Endometrial microvascular endothelial cells (primary cell): ENCODE data around the gene CFAP100. TPM values are rescaled to one million over a fixed set of nuclear protein-coding genes. Genes with fewer than 3 reads are reported as not detected.

ENCODE experiments used
- in situ Hi-C: cut with HindIII; loops from 2 replicates; pipeline ENCODE4 v1.10.0; 2017; ENCODE audit warnings: low sequenced_read_pairs, low pct_unique_long_range_greater_than_20kb; ENCODE audit errors: inconsistent ontology term
- total RNA-seq: library from RNA; depleted of rRNA; stranded (reverse); fragments of >200 nt; gene quantifications from one replicate; pipeline ENCODE4 v1.2.3, GENCODE V29; 2015; ENCODE audit errors: inconsistent ontology term

CFAP100 gene
- not detected for total RNA-seq

GRCh38 chr3:126394179-126394976 lies at the start of gene CFAP100:
Gene CFAP100 (plus strand): TSS chr3:126394909. CDS start chr3:126396001, 1,092 bp downstream.
- in situ Hi-C loops = no loop called here

- in situ Hi-C loops = no loop called here
Measured at GRCh38 chr3:126345231-126345630, 49.5 kb upstream of the CFAP100 start.

DNA sequence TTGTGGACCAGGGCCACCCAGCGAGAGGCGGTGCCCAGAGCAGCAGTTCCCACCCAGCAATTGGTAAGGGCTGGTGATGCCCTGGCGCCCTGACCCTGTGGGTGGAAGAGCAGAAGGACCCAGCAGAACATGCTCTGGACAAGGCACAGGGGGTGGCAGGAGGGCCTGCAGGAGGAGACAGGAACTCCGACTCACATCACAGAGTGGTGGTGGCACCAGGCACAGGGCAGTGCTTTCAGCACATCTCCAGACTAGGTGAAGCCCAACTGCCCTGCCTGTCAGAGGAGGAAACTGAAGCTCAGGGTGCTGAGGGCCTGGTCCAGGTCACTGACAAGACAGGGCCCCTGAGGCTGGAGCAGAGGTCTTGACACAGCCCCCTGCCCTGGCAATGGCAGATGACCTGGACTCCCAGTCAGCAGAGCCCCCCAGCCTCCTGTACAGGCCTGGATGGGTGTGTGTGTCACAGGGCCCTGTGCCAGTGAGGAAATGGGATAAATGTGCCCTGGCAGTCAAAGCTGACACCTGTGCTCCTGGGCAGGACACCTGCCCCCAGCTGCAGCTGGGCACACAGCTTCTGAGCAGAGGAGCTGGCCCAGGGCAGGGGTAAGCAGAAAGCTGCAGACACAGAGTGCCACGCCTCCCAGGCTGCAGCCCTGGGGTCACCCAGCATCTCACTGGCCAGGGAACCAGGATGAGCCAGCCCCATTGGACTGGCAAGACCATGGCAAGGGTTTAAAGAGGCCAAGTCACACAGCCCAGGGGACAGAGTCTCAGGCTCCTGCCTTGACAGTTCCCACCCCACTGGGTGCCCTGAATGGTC lies 48.9 kb upstream of the CFAP100 start:
- in situ Hi-C loops = no loop called here

DNA sequence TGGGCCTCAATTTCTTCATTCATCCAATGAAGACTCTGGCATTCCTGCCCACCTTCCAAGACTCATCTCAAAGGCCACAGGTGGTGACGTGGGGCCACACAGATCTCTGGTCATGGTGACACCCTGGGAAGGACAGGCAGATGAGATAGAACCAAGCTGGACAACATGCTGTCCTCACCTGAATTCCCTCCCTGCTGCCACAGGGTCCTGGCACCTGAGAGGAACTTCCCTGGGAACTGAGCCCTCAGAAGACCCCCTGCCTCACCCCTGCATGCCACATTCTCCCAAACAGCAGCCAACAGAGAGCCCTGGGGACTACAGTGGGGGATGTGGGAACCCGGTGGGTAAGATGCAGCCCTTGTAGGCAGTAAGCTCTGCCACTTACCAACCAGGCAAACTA lies 48.2 kb upstream of the CFAP100 start:
- in situ Hi-C loops = no loop called here

GRCh38 chr3:126347543-126348161 lies 47.1 kb upstream of the CFAP100 start:
- in situ Hi-C loops = no loop called here

DNA sequence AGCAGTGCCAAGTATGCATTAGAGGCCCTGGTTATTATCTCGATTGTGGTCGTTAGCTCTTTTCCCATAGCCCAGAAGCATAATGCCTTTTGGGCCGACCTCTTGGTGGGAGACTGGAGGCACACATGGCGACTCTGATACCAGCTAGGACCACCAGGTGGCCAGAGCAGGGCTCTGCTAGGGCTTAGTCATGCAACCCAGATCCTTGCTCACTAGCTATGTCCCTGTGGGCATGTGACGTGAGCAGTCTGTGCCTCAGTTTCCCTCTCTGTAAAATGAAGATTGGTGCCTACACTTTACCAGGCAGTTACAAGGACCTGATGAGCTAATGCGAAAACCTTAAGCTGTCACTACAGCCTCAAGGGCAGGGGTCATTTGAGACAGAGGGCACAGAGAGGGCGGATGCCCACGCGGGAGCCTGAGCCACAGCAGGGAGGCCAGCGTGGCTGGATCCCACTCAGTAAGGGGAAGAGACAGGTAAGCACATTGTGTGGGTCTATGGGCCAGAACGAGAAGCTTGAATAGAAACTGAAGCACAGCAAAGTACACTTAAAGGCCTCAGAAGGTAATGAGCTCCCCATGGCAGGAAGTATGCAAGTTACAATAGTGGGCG lies 46.3 kb upstream of the CFAP100 start:
- in situ Hi-C loops = no loop called here

GRCh38 chr3:126349071-126349470 lies 45.6 kb upstream of the CFAP100 start:
- in situ Hi-C loops = no loop called here

DNA sequence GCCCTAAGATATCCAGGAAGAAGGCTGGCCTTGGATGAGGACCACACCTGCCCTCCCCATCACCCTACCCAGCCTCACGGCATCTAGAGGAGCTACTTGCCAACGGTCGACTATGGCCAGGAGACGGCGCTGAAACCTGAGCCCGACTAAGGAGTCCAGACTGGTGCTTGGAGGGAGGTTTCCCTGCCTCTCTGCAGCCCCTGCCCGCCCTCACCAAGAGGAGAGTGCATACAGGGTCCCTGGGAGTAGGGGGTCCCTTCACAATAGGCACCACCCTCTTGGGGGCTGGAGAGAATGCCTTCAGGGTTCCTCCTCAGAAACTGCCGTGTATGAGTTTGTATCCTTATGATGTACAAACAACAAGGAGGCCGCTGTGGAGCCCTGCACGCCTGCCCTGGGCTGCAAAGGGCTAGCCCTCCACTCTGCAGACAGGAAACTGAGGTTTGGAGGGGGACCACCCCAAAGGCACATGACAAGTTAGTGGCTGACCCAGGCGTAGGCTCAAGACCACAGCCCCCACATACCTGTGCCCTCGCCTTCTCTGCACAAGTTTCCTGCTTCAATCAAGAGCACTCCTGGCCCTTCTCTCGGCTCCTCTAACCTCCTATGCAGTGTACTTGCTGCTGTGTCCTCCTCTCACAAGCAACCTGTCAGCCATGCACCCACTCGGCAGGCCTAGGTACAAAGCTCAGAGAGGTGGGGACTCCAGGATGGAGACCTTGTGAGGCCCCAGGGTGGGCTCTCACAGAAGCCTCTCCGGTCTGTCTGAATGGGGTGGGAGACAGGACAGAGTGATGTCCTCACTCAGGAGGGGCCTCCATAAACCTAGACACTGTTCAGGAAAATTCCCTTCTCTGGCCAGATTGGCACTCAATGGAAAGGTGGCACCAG lies 44.9 kb upstream of the CFAP100 start:
- in situ Hi-C loops = no loop called here

DNA sequence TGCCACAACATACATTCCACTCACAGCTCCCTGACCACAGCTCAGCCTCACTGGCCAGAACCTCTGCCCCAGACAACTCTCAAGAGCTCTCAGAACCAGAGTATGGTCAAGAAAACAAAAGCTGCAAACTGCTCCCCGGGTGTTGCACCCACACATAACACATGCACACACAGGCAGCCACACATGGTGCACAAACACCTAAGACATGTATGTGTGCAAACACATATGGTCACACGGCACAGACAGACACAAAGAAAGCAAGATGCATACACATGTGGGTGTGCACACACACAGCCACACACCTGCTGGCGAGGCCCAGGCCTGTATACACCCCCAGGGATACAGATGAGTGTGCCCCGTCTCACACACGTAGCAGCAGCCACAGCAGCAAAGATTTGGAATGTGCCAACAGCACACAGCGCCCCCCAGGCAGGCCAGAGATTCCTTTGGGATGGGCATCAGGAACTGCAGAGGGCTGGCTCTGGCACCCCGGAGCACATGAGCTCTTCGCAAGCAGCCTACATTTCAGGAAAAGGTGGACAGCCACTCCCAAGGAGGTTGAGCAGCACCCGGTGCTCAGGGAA lies 44.1 kb upstream of the CFAP100 start:
- in situ Hi-C loops = no loop called here

DNA sequence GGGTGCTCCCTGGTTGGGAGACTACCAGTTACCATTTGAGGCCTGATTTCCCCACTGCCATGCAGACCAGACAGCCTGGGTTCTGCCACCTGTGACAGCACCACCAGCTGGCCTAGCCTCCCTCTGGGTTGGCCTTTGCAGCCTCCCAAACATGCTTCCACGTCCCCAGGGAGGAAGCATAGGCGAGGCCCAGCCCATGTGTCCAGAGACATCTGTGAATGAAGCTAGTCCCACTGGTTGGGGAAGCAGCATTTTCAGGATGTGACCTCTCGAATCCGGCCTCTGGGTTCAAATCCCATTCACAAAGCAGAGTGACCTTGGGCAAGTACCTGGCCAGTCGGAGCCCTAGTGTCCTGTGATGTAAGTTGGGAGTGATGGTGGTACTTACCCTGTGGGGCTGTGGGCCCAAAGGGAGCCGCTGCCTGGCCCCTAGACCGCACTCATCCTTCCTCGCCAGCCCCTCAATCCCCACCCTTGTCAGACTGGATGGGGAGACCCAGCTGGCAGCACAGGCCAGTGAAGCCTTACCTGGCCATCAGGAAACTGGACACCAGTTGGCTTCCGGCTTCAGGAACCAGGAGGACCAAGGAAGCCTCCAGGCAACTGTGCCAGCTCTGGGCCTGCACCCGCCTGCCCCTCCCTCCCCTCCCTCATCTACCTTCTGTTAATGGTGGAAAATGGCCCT lies 43.5 kb upstream of the CFAP100 start:
- in situ Hi-C loops = no loop called here

DNA sequence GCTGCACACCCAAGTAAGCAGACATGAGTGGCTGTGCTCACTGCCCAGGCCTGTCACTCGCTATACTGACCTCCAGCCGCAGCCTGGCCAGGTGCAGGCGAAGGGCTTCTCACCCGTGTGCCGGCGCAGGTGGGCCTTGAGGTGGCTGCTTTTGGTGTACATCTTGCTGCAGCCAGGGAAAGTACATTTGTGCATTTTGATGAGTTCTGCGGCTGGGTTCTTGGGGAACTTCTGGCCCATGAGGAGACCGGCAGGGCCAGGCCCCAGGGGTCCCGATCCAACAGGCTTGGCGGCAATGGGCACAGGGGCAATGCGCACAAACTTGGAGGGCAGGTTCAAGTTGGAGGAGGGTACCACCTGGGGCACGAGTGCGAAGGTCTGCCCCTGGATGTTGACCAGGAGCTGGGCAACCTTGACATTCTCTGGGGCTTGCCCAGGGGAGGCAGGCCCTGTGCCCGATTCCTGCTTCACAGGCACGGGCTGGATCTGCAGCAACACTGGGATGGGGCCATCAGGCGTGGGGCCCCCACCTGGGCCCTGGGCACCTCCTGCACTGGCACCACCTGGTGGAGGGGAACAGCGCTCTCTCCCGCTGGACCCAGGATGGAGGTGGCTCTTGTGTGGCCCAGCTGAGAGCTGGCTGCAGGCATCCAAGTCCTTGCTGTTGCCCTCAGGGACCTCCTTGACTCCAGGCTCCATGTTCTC lies 42.8 kb upstream of the CFAP100 start:
- in situ Hi-C loops = no loop called here

GRCh38 chr3:126352476-126353454 lies 41.9 kb upstream of the CFAP100 start:
- in situ Hi-C loops = no loop called here

- in situ Hi-C loops = no loop called here
Measured at GRCh38 chr3:126353694-126354321, 40.9 kb upstream of the CFAP100 start.

DNA sequence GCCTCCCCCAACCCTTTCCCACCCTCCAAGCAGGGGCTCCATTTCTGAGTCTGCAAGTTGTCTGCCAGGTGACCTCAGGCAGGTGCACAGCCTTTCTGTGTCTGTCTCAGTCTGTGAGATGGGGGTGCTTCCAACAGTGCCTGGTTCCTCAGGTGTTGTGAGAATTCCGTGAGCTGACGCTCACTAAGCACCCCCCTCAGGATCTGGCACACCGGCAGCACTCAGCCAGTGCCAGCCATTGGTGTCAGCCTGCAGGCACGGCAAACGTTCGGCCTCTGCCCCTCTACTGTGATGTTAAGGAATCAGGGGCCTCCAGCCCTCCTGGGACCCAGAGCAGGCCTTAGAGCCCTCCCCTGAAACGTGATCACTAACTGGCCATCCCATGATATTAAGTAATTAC lies 39.9 kb upstream of the CFAP100 start:
- in situ Hi-C loops = no loop called here

GRCh38 chr3:126355251-126355650 lies 39.5 kb upstream of the CFAP100 start:
- in situ Hi-C loops = no loop called here
